ENCODE results near the gene DHRS1. TPM values are rescaled to one million over a fixed set of nuclear protein-coding genes. Genes with fewer than 3 reads are reported as not detected.

The DHRS1 gene
- polyA plus RNA-seq, 2 of the 4 experiments (the other 2 are of a cell fraction), result 15.1 to 17.4 TPM

- DNase-seq (ENCODE audit: low read depth in 1 of 2, low spot score in 1 of 2) (no peak), FAIRE-seq (no peak), ATAC-seq (no peak)
- POLR2A ChIA-PET, result no interaction called here
- H3K4me1 ChIP-seq, result peaks cover 11% of the 10 kb centered on the region
- H3K4me2 ChIP-seq, result no peak overlapping the region
- H3K9me3 ChIP-seq, result no peaks in the 10 kb centered on the region
- WGBS (ENCODE audit: missing lambda C conversion rate), result 86% methylated on average over 2 of the region's 2 CpGs
- no peak overlapping the region for H3K4me3 ChIP-seq
- CTCF ChIA-PET, result interaction anchor here (1.5 to 46.6 kb wide), 4 partner anchors 11 to 116 kb away, joined by 3 to 1142 read pairs (median 368); partner anchors contain the start of genes CBLN3, DHRS1, KHNYN and NOP9
- H3K27ac ChIP-seq, result no peak overlapping the region
- no peak for TF ChIP-seq HEYL (CRISPR knock-in tag; IDR thresholded peaks at IDR 0.05)
- no peak for TF ChIP-seq EHMT2 (IDR thresholded peaks at IDR 0.05; ENCODE audit: low read depth)
- no peak for TF ChIP-seq ZC3H11A (IDR thresholded peaks at IDR 0.05)
- TF ChIP-seq EP300 (IDR thresholded peaks at IDR 0.05), result no peak
- no peak for TF ChIP-seq E2F6 (IDR thresholded peaks at IDR 0.05; ENCODE audit: borderline replicate concordance, low read depth)
- TF ChIP-seq RNF2 (IDR thresholded peaks at IDR 0.05; ENCODE audit: borderline replicate concordance, low read depth), result no peak
- TF ChIP-seq, protein P1, sequence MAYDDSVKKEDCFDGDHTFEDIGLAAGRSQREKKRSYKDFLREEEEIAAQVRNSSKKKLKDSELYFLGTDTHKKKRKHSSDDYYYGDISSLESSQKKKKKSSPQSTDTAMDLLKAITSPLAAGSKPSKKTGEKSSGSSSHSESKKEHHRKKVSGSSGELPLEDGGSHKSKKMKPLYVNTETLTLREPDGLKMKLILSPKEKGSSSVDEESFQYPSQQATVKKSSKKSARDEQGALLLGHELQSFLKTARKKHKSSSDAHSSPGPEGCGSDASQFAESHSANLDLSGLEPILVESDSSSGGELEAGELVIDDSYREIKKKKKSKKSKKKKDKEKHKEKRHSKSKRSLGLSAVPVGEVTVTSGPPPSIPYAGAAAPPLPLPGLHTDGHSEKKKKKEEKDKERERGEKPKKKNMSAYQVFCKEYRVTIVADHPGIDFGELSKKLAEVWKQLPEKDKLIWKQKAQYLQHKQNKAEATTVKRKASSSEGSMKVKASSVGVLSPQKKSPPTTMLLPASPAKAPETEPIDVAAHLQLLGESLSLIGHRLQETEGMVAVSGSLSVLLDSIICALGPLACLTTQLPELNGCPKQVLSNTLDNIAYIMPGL (CRISPR knock-in tag; IDR thresholded peaks at IDR 0.05; ENCODE audit: borderline replicate concordance), result no peak
- TF ChIP-seq RAD21 (conservative IDR thresholded peaks at IDR 0.05 in 1 of 2, IDR thresholded peaks at IDR 0.05 in 1 of 2), result no peak
- TF ChIP-seq EHF (CRISPR knock-in tag; IDR thresholded peaks at IDR 0.05), result no peak
- TF ChIP-seq SMC3 (IDR thresholded peaks at IDR 0.05), result no peak
- no peak for TF ChIP-seq HOXB5 (CRISPR knock-in tag; IDR thresholded peaks at IDR 0.05)
- TF ChIP-seq FOXS1 (CRISPR knock-in tag; IDR thresholded peaks at IDR 0.05), result no peak
- TF ChIP-seq CHD4 (IDR thresholded peaks at IDR 0.05; ENCODE audit: borderline replicate concordance), result no peak
- TF ChIP-seq ZSCAN20 (CRISPR knock-in tag; IDR thresholded peaks at IDR 0.05), result no peak
- no peak for TF ChIP-seq JUN (IDR thresholded peaks at IDR 0.05)
- TF ChIP-seq BCL3 (IDR thresholded peaks at IDR 0.05), result no peak
These were observed 14.3 kb upstream of the DHRS1 start for GRCh38 chr14:24313913-24314312.

DNA sequence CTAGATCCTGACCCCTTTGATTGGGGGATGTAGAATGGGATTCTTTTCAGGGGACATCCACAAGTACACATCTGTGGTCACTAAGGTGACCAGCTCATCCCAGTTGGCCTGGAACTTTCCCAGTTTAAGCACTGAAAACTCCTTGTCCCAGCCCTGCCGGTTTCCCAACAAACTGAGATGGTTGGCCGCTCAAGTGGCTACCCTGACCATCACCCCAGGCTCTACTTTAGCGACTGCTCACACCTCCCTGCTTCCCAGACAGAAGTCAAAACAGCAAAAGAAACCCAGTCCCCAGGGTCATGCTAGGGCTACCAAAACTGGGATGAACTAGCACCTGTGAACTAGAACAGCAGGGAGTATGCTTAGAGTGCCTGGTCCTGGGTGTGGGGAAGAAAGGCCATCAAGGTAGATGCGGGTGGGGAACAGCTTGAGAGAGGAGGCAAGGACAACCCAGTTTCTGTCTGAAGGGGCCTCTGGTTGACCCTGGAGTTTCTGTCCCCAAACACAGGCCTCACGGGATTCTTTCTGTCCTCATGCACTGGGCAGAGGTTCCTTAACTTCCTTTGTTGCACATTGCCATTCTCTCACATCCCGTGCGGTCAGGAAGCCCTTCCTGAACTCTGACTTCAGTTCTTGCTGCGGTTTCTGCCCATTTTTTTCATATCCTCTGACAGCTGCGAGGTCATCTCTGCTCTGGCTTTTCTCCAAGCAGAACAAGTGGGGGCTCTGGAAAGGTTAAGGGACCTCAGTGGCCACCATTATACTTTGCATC is 13.3 kb upstream of the DHRS1 start:
- POLR2A ChIA-PET, result no interaction called here
- no peak for FAIRE-seq
- CTCF ChIA-PET, result interaction anchor here (1.0 to 46.6 kb wide), 6 partner anchors 10 to 117 kb away, joined by 5 to 1142 read pairs (median 71); partner anchors contain the start of genes CBLN3, DHRS1, KHNYN and NOP9
- no peak for DNase-seq (ENCODE audit: low read depth in 1 of 2, low spot score in 1 of 2)
- H3K4me1 ChIP-seq, result peaks cover 18% of the 10 kb centered on the region
- no peak for TF ChIP-seq JUN (IDR thresholded peaks at IDR 0.05)
- no peak for TF ChIP-seq ESRRA (IDR thresholded peaks at IDR 0.05; ENCODE audit: borderline replicate concordance, low read length)
- no peak for TF ChIP-seq EHMT2 (IDR thresholded peaks at IDR 0.05; ENCODE audit: low read depth)
- no peak overlapping the region for H3K4me2 ChIP-seq
- no peak overlapping the region for H3K27ac ChIP-seq
- 88% methylated on average over 9 of the region's 9 CpGs for WGBS (ENCODE audit: missing lambda C conversion rate)
- ATAC-seq, result no peak
- H3K4me3 ChIP-seq, result no peak overlapping the region
- no peaks in the 10 kb centered on the region for H3K9me3 ChIP-seq

Measured in A549 (cell line).